HG03571 (cell line): ENCODE data around the gene PBX3.

Experiments used
- ATAC-seq: cut with Tn5 transposase; IDR thresholded peaks from one replicate; pipeline ENCODE4 v1.9.1; 2021; ENCODE audit not compliant: unreplicated experiment

The PBX3 gene

DNA sequence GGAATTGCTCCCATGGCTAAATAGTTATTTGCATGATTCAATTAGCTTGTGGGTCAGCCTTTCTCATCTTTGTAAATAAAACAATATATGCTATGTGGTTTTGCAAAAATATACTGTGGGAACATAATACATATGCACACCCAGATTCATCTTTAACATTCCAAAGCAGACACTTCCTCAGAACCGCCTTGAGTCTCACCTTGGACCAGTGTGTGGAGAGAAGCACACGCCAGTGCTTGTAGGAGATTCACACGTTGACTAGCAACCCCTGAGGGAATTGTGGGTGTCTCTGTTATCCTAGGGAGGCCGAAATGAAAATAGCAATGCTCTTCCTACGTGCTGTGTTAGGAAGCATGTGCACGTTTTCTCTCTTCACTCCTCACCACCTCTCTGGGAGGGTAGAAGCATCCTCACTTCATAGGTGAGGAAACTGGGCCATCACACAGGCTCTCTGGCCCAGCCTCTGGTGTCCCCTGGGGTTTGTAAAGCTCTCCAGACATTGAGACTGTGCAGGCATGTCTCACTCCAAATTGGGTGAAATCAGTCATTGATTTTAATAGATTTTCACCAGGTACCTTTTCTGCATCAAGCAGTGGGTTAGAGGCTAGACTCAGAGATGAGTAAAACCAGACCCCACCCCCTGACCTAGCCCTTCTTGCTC, 221.7 kb downstream of the PBX3 start:
- ATAC-seq = no peak

DNA sequence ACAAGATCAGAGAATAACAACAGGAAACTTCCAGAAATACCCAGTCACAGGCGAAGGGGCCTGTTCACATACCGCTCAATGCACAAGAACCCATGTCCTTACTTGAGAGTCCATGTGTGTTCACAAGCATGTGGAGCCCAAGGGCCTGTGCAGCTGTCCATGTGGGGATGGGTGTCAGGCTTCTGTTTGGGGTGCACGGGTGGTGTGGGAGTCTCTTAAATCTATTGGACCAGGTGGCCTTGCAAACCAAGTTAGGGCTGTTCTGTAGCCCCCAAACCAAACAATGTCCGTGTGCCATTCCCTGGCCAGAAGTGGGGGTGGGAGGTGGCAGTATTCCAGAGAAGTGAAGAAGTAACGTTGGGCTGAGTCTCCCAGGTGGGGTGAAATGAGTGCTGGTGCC, 222.3 kb downstream of the PBX3 start:
- no peak for ATAC-seq

DNA sequence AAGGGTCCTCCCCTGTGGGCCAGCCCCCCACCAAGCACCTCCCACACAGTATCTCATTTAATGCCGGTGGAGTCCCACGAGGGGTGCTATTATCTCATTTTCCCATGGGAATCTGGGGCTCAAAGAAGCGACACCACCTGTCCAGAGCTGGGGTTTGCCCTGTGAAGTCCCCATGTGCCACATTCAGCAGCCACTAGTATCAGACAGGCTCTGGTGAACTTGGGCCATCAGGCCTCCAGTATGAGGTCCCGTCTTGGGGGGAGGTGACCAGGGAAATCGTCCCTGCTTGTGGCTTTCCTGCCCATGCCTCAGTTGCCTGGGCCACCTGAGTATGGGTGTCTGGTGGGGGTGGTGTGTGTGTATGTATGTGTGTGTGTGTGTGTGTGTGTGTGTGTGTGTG, 222.7 kb downstream of the PBX3 start:
- ATAC-seq = no peak

DNA sequence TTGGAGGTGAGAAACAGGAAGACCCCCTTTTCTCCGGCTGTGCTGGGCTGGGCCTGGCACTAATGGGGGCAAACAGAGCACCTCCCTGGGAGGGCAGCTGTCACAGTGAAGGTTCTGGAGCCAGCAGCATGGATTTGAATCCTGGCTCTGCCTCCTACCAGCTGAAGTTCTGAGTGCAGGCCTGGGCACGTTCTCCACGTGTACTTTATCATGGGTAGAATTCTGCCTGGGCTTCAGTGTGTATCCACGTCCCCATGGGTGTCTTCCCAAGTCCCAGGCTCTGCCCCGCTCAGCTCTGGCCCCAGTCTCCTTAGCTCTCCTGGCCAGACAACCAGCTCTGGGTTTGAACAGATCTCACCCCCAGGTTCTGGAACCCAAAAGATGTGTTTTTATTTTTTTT, 223.2 kb downstream of the PBX3 start:
- no peak for ATAC-seq

DNA sequence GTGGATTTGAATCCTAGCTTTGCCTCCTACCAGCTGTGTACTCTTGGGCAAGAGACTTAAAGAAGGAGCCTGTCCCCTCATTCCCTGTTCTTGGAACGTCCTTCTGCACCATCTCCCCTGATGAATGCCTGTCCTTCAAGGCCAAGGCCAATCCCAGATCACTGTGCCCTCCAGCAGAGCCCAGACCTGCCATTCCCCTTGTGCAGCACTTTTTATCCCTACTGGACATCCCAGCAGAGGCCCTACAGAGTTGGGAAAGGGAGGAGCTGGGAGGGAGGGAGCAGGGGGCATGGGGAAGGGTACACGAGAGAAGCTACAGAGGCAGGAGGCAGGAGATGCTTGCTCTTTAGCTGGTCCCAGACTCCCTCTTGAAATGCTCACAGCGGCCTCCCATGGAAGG, 223.9 kb downstream of the PBX3 start:
- ATAC-seq = no peak

DNA sequence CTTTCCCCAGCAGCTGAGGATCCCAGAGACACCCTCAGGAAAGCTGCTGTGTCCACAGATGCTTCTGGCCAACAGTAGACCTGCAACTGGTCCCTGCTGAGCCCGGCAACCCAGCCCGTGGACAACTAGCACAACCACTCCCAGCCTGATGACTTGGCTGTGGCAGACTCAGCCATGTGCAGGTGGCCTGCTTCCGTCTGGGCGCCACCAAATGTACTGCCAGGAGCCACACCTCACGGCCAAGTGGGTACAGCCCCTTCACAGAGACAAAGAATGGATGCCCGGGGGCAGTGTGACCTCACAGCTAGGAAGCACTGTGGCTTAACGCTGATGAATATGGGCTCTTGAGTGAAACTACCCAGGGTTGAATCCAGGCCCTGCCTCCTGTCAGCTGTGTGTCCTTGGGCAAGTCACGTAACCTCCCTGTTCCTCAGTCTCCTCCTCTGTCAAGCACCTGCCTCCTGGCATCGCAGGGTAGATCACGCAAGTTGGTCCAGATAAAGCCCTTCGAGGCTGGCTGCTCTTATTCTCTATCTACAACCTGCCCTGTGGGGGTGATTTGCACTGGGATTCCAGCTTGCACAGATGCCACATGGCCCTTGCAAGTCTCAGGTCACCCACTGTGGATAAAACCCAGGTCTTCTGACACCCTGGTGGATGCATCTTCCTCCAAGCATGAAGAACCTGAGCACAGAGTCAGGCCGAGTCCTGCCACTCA, 225.0 kb downstream of the PBX3 start:
- ATAC-seq = no peak

DNA sequence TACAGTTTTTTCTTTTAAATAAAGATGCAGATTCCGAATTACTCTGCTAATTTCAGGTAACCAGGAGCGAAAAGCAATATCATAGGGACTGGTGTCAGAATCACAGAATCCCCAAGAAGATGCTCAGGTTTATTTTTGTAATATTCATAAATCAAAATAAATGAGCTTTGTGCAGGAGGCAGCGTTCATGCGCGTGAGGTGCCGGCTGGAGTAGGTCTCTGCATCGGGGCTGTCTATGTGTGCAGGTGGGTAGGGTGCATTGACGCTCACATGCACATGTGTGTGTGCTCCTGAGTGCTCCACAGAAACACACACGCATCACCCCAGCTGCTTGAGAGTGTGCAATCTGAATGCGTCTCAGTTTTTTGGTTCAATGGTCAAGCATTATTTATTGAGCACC, 226.4 kb downstream of the PBX3 start:
- ATAC-seq = no peak

DNA sequence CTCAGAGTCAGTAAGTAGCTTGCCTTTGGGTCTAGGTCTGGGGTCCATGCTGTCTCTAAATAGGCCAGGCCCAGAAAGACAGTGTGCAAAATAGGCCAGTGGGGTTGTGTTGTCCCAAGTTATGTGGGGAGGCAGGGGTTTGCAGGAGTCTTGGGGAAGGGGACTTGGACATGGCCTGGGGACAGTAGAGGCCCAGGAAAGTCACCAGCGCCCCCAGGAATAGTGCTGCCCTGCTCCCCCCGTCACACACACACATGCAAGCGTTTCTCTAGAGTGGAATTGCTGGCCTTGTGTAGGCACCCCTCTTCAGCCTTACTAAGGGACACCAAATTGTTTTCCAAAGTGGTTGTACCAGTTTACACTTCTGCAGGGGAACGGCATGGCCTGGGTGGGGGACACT, 227.5 kb downstream of the PBX3 start:
- no peak for ATAC-seq

DNA sequence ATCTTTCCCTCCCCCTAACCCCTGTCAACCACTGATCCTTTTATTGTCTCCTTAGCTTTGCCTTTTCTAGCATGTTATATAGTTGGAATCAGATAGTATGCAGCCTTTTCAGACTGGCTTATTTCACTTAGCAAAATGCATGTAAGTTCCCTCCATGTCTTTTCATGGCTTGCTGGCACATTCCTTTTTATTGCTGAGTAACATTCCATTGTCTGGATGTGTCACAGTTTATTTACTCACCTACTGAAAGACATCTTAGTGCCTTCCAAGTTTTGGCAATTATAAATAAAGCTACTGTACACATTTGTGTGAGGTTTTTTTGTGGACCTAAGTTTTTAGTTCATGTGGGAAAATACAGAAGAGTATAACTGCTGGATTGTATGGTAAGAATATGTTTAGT, 230.1 kb downstream of the PBX3 start:
- no peak for ATAC-seq

DNA sequence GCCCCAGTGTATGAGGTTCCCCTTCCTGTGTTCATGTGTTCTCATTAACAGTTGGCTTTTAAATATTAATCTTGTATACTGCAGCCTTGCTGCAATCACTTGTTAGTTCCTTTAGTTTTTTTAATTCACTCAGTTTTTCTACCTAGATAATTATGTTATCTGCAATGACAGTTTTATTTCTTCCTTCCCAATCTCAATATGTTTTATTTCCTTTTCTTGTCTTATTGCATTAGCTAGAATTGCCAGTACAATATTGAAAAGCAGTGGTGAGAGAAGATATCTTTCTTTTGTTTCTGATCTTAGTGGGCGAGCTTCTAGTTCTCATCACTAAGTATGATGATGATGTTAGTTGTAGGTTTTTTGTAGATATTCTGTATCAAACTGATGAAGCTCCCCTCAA, 232.2 kb downstream of the PBX3 start:
- ATAC-seq = no peak

DNA sequence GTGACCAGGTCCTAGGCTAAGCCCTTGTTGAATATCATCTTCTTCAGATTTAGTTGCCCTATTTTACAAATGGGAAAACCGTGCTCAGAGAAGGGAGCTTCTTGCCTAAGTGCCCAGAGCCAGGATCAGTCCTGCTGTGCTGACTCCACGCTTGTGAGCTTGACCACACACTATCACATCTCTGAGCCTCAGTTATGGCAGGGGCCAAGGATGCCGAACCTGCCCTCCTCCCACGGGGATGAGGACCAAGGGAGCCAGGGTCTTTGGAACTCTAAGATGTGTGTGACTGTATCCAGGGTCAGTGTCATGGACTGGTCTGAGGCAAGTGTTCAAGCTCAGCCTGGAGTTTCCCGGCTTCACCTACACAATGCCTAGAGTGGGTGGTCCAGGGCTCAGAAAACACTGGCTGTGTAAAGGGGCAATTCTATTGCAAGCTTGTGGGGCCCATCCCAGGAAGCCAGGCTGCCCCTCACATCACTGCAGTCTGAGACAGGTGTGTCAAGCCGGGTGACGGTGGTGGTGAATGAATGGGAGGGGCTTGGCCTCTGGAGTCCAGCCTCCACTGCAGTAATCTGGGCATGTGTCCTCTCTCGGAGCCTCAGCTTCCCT, 235.7 kb downstream of the PBX3 start:
- ATAC-seq = no peak

DNA sequence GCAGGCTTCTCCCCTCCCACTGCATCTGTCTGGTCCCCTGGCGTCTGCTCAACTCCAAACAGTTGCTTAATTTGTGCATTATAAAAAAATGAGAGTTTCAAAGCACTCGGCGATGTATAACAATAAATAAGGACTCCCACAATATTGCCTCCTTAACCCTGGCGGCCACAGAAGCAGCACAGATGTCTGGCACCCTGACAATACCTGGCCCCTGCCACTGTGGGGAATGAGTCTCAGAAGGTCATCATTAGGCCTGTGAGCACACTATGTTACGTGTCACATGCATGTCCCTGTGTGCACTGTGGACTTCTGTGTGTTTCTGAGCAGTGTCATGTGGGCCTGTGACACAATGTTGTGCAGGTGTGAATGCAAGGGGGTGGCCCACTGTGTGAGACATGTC, 236.5 kb downstream of the PBX3 start:
- no peak for ATAC-seq

DNA sequence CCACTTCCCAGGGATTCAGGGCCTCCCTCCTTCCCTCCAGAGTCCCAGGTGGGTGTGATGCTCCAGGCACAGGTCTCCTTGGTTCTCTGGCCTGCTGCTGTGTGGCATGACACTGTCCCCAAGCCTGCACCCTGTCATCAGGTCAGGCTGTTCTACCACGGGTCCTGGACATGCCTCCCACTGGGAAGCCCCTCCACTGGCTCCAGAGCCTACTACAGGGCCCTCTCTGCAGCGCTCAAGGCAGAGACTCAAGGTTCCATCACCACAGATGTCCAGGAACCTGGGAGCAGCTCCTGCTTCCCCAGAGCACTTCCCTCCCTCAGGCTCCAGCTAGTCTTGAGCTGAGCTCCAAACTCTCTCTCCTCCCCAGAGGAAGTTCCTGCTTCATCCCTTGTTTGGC, 237.3 kb downstream of the PBX3 start:
- no peak for ATAC-seq

DNA sequence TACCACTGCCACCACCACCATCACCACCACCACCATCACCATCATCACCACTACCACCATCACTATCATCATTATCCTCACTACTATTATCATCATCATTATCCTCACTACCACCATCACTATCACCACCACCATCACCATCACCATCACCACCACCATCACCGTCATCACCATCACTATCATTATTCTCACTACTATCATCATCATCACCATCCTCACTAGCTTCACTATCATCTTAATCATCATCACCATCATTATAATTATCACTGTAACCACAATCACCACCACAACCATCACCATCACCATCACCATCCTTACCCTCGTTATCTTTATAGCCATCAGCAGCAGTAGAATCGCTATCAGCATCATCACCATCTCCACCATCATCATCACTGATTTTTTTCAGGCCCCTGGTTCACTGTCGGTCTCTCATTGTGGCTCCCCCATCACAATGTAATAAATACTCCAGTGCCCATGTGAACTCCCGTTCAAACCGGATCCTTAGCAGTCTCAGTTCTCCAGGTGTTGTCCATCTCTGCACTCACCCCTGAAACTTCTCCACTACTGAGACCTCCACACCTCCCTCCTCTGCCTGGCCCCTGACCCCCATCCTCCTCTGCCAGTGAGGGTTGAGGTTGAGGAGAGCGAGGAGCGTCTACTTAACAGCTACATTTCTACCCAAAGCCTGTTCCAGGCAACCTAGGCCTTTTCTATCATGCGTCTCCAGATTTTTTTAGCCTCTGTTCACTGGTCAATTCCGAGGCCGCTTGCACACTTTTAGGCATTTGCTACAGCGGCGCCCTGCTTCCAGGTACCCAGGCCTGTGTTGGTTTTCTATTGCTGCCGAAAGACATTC, 238.2 kb downstream of the PBX3 start:
- ATAC-seq = no peak

DNA sequence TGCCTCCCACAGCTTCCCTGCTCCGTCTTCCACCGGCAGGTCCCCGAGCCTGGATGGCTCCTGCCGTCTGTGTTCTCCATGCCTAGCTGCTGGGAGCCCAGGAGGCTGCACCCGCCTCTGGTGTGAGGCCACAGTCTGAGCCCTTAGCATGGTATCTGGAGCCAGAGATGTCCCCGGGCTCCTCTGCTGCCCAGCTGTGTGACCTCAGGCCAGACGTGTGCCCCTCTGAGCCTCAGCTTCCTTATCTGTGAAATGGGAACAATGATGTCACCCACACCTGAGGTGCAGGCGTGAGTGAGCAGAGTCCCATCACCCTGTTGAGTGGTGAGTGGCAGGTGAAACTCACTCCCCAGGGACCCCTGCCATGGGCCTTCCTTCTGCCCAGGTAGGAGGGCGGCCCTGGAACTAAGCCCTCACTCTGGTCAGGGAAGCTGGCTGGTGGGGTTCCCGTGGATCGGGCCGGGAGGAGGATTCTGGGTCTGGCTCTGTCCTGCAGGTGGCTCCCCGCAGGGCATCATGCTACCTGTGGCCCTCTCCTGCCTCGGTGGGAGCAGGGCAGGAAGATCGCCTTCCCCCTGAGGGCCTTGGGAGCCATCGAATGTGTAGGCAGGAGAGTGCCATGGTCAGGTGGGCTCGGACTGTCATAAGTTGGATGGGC, 239.0 kb downstream of the PBX3 start:
- ATAC-seq = no peak

DNA sequence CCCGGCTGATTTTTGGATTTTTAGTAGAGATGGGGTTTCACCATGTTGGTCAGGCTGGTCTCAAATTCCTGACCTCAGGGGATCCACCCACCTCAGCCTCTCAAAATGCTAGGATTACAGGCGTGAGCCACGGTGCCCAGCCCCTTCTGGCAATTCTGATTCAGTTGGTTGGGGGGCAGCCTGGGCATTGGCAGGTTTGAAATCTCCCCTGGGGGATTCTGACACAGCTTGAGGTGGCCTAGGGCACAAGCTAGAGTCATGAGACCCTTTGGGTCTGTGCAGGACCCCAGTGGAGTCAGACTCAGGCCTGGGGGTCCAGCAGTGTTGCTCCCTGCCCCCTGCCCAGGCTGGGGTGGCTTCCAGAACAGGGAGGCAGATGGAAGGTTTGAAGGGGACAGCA, 239.8 kb downstream of the PBX3 start:
- ATAC-seq = no peak

DNA sequence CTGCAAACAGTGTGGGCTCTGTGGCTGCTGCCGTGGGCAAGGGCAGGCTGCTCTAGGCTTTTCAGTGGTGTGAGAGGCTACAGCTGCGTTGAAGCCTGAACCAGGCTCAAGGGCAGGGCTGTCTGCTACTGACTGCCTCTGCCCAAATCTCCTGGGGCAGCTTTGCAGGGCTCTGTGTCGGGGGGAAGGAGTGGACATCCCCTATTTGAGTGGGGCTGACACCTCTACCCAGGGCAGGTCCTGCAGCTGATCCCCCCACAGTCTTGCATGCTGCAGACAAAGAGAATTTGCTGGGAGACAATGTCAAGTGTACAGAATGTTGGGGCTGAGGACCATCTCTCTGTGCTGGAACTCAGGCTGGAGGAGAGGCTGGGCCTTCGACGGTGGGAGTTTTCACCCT, 240.2 kb downstream of the PBX3 start:
- no peak for ATAC-seq

DNA sequence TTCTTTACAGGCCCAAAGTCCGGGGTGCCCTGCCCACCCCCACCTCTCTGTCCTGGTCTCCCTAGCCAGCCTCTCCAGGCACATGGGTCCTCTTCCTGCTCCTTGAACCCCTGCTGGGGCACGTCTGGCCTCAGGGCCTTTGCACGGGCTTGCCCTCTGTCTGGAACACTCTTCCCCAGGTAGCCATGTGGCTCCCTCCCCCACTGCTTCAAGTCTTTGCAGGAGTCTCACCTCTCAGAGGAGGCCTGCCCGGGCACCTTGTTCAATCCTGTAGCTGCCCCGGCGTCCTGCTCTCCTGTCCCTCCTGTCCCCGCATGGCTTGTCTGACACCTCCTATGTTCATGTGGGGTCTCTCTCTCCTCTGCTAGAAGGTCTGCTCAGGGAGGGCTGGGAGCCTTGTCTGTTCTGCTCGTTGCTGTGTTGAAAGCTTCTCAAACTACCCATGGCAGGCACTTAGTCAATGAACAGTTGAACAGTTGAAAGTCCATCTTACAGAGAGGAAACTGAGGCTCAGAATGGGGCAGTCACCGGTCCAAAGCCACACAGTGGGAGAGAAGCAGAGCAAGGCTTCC, 241.4 kb downstream of the PBX3 start:
- ATAC-seq = no peak

DNA sequence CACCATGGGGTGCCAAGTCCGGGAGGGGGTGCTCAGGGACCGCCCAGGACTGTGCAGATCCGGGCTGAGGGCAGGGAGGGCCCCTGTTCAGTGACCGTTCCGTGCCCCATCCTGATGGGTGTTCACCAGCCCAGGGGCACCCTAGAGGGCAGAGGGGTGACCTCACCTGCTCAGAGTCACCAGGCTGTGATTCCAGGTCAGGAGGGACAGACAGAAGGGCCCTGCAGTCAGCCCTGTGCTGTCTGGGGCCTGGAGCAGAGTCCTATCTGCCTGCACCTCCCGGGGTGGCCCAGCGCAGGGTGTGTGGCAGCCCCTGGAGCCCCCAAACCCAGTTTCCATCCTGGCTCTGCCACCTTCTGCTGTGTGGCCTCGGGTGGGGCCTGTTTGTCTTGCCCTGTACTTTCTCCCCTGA, 241.9 kb downstream of the PBX3 start:
- no peak for ATAC-seq

DNA sequence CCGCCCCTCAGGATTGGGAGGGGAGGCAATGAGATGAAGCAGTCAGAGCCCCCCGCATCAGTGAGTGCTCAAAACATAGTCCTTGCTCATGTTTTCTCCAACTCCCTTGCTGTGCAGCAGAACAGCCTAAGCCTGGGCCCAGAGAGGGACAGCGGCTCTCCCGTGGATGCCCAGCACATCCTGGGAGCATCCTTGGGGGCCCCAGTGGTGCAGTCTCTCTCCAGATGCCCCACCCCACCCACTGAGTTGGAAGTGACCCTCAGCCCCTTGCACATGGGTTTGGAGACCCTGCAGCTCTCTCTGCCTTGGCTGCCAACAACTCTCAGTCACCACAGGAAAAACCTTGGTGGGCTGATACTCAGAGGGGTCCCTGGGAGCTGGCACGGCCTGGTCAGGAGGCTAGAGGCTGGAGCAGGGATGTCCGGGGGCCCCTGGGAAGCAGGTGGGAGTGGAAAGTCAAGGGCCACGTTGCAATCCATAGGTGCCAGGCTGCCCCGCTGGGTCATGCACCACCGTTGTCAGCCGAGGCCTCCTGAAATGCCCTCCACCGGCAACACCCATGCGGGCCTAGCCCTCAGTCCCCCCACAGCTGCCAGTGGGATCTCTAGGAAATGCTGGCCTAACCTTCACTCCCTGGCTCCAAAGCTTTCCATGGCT, 242.5 kb downstream of the PBX3 start:
- no peak for ATAC-seq
